Right lung (tissue), 5 donors: ENCODE measurements around the gene TAS2R41. TPM values are rescaled to one million over a fixed set of nuclear protein-coding genes. Genes with fewer than 3 reads are reported as not detected.
"Not testable (repeated sequence)": the region's sequence is repeated elsewhere in the genome, so short reads cannot be mapped to it uniquely, and the experiment has no call there.

Source experiments
- DNase-seq, 2 donors: peaks; one replicate each; pipeline ENCODE4 v3.0.0-alpha.2; 2013
- polyA plus RNA-seq, 5 donors: library from polyadenylated mRNA; unstranded; fragments of 120-200 nt; gene quantifications; one replicate each; pipeline versions ENCODE4 v1.2.1 to v1.2.3, GENCODE V29; 2013; ENCODE audit warnings: inconsistent platforms in 1 of 5, low replicate concordance in 1 of 5; ENCODE audit not compliant: insufficient read length in 5 of 5, insufficient read depth in 1 of 5

Gene TAS2R41
- polyA plus RNA-seq, 5 donors, result not detected

- DNase-seq, result no peak
Measured at GRCh38 chr7:143516981-143517380, 39.3 kb downstream of the TAS2R41 start.

- DNase-seq, result no peak
Measured at GRCh38 chr7:143518521-143518920, 40.8 kb downstream of the TAS2R41 start.

GRCh38 chr7:143518941-143519340, 41.3 kb downstream of the TAS2R41 start:
- no peak for DNase-seq

GRCh38 chr7:143519411-143520131, 41.9 kb downstream of the TAS2R41 start:
- no peak for DNase-seq

- not testable (repeated sequence) for DNase-seq
Measured at GRCh38 chr7:143522309-143522916, 44.7 kb downstream of the TAS2R41 start.

Other genes starting within 250 kb of the TAS2R41 start
- 100 to 1,000 TPM; 105 to 130 (median 124) TPM for gene GSTK1, start 214.4 kb upstream of the TAS2R41 start, polyA plus RNA-seq
- 1 to 10 TPM; 4.9 to 8.4 (median 6.9) TPM for gene TMEM139, start 192.9 kb upstream of the TAS2R41 start, polyA plus RNA-seq
- gene CASP2, start 189.5 kb upstream of the TAS2R41 start, polyA plus RNA-seq, result 10 to 100 TPM; 52.2 to 64.8 (median 62.7) TPM
- gene CLCN1, start 161.8 kb upstream of the TAS2R41 start, polyA plus RNA-seq, result under 1 TPM in 1 of 5 donors, not detected in 4; 0.09 TPM
- 1 to 10 TPM; 1.7 to 2.6 (median 2.2) TPM for gene FAM131B, start 115.2 kb upstream of the TAS2R41 start, polyA plus RNA-seq
- gene ZYX, start 96.5 kb upstream of the TAS2R41 start, polyA plus RNA-seq, result 100 to 1,000 TPM; 105 to 328 (median 157) TPM
- gene EPHA1, start 69.0 kb upstream of the TAS2R41 start, polyA plus RNA-seq, result 10 to 100 TPM; 10.5 to 15.8 (median 13.2) TPM
- gene TAS2R60, start 34.4 kb upstream of the TAS2R41 start, polyA plus RNA-seq, result not detected
- gene CTAGE15, start 93.9 kb downstream of the TAS2R41 start, polyA plus RNA-seq, result 1 to 10 TPM in 2 of 5 donors, under 1 TPM in 2, not detected in 1; 0.95 to 2.1 (median 1.3) TPM
- gene TCAF2, start 143.1 kb downstream of the TAS2R41 start, polyA plus RNA-seq, result 1 to 10 TPM; 3.0 to 6.1 (median 4.3) TPM